K562 (cell line): ENCODE data around the gene VPS37B. TPM values are rescaled to one million over a fixed set of nuclear protein-coding genes. Genes with fewer than 3 reads are reported as not detected.

Experiments used
- ARID1B ChIP-seq: fragments of 450-650 bp; IDR thresholded peaks from 2 replicates; pipeline ENCODE4 v1.6.1; 2016; ENCODE audit warnings: antibody characterized with exemption, mild to moderate bottlenecking, inconsistent platforms
- ATF1 ChIP-seq, 2 experiments: fragments of 450-650 bp in 1 of 2; IDR thresholded peaks; 2 replicates each; pipeline ENCODE4 v1.6.1; 2016; ENCODE audit warnings: missing compliant biosample characterization in 1 of 2, missing genetic modification characterization in 1 of 2
- BHLHE40 ChIP-seq: IDR thresholded peaks from 2 replicates; pipeline ENCODE4 v1.6.1; 2011; ENCODE audit warnings: low read length, improper control_type of control experiment
- CEBPG ChIP-seq, 3 experiments: fragments of 200-800 bp in 1 of 3; sonication (Bioruptor generic) in 1 of 3; sonication (generic) in 1 of 3; formaldehyde crosslinking in 1 of 3; IDR thresholded peaks in 2 of 3; conservative IDR thresholded peaks in 1 of 3; 2 replicates each; pipeline versions ENCODE4 v1.6.1 to v1.8.0; 2016 to 2022; ENCODE audit warnings: missing compliant biosample characterization in 2 of 3, missing genetic modification characterization in 2 of 3, mild to moderate bottlenecking in 1 of 3, missing genetic modification reagents in 1 of 3
- CREM ChIP-seq: IDR thresholded peaks from 2 replicates; pipeline ENCODE4 v1.6.1; 2014; ENCODE audit warnings: antibody characterized with exemption, low read depth
- CTBP1 ChIP-seq: fragments of 450-650 bp; IDR thresholded peaks from 2 replicates; pipeline ENCODE4 v1.6.1; 2016; ENCODE audit warnings: borderline replicate concordance
- DLX4 ChIP-seq: fragments of 250-450 bp; sonication (Bioruptor Pico); IDR thresholded peaks from 2 replicates; pipeline ENCODE4 v1.6.1; 2021; ENCODE audit warnings: mild to moderate bottlenecking
- EGR1 ChIP-seq: fragments of 450-650 bp; conservative IDR thresholded peaks from 2 replicates; pipeline ENCODE4 v1.6.1; 2017; ENCODE audit warnings: mild to moderate bottlenecking
- FOSL1 ChIP-seq: fragments of 200-800 bp; sonication (Bioruptor generic); conservative IDR thresholded peaks from 2 replicates; pipeline ENCODE4 v1.6.1; 2016; ENCODE audit warnings: missing genetic modification characterization, missing compliant biosample characterization
- KLF13 ChIP-seq: fragments of 450-650 bp; IDR thresholded peaks from 2 replicates; pipeline ENCODE4 v1.6.1; 2016; ENCODE audit warnings: missing genetic modification characterization, low read depth, mild to moderate bottlenecking, missing compliant biosample characterization, moderate library complexity, borderline replicate concordance
- L3MBTL2 ChIP-seq: fragments of 450-650 bp; IDR thresholded peaks from 2 replicates; pipeline ENCODE4 v1.6.1; 2016; ENCODE audit warnings: mild to moderate bottlenecking, moderate library complexity
- MED1 ChIP-seq: sonication (generic); formaldehyde crosslinking; IDR thresholded peaks from 2 replicates; pipeline ENCODE4 v1.8.1; 2023; ENCODE audit warnings: missing genetic modification reagents, borderline replicate concordance
- MEF2D ChIP-seq: conservative IDR thresholded peaks from 2 replicates; pipeline ENCODE4 v1.6.1; 2016; ENCODE audit warnings: low read depth, missing genetic modification characterization, missing compliant biosample characterization
- MYC ChIP-seq, 2 experiments: fragments of 250-450 bp in 1 of 2; sonication (Bioruptor Pico) in 1 of 2; IDR thresholded peaks; 2 replicates each; pipeline versions ENCODE4 v1.5.1 to v1.6.1; 2012 to 2021; ENCODE audit warnings: low read depth in 2 of 2, borderline replicate concordance in 1 of 2, improper control_type of control experiment in 1 of 2, low read length in 1 of 2, mild to moderate bottlenecking in 1 of 2, moderate library complexity in 1 of 2
- NEUROD1 ChIP-seq: fragments of 150-350 bp; IDR thresholded peaks from 2 replicates; pipeline ENCODE4 v1.6.1; 2014; ENCODE audit warnings: borderline replicate concordance, low read length, low read depth; ENCODE audit not compliant: partially characterized antibody
- NFIC ChIP-seq: fragments of 450-650 bp; IDR thresholded peaks from 2 replicates; pipeline ENCODE4 v1.6.1; 2017; ENCODE audit warnings: mild to moderate bottlenecking, inconsistent platforms
- PYGO2 ChIP-seq: fragments of 450-650 bp; IDR thresholded peaks from 2 replicates; pipeline ENCODE4 v1.6.1; 2016; ENCODE audit warnings: mild to moderate bottlenecking, missing genetic modification characterization, moderate library complexity, missing compliant biosample characterization
- RCOR1 ChIP-seq, 2 experiments: IDR thresholded peaks; 2 replicates each; pipeline ENCODE4 v1.6.1; 2012; ENCODE audit warnings: low read depth in 2 of 2, low read length in 2 of 2, borderline replicate concordance in 1 of 2, improper control_type of control experiment in 1 of 2
- SMARCC2 ChIP-seq: fragments of 450-650 bp; IDR thresholded peaks from 2 replicates; pipeline ENCODE4 v1.6.1; 2017; ENCODE audit warnings: antibody characterized with exemption, moderate library complexity, mild to moderate bottlenecking, low read depth
- SMARCE1 ChIP-seq: fragments of 450-650 bp; IDR thresholded peaks from 2 replicates; pipeline ENCODE4 v1.7.1; 2016; ENCODE audit warnings: mild to moderate bottlenecking
- TEAD4 ChIP-seq, 2 experiments: sonication (generic) in 1 of 2; formaldehyde crosslinking in 1 of 2; IDR thresholded peaks; 2 replicates each; pipeline versions ENCODE4 v1.6.1 to v1.8.0; 2012 to 2022; ENCODE audit warnings: borderline replicate concordance in 1 of 2, inconsistent platforms in 1 of 2, low read length in 1 of 2, mild to moderate bottlenecking in 1 of 2, missing genetic modification reagents in 1 of 2
- ZNF77 ChIP-seq: fragments of 250-450 bp; sonication (Bioruptor Pico); IDR thresholded peaks from 2 replicates; pipeline ENCODE4 v1.5.0; 2020
- polyA plus RNA-seq, 8 experiments: library from polyadenylated mRNA; depleted of rRNA in 4 of 8; stranded (reverse) in 5 of 8; unstranded in 3 of 8; fragments of >200 nt; fragmentation: Nextera tagmentation in 2 of 8; fragmentation: Illumina TruSeq in 1 of 8; extraction: Ambion mirVana in 2 of 8; extraction: Trizol in 1 of 8; gene quantifications; 2 replicates each; pipeline versions ENCODE4 v1.2.1 to v1.2.3, GENCODE V29; 2011 to 2014; ENCODE audit warnings: inconsistent platforms in 1 of 8, missing spikeins in 1 of 8
- total RNA-seq, 7 experiments: library from RNA; depleted of rRNA in 6 of 7; stranded (reverse); fragments of >200 nt in 6 of 7; fragmentation: Illumina TruSeq in 2 of 7; extraction: Trizol in 2 of 7; gene quantifications; 2 replicates each; pipeline versions ENCODE4 v1.2.1 to v1.2.3, GENCODE V29; 2011 to 2021; ENCODE audit warnings: low replicate concordance in 1 of 7
- TF ChIP-seq, protein P1 (sequence below): sonication (generic); formaldehyde crosslinking; IDR thresholded peaks from 2 replicates; pipeline ENCODE4 v1.8.0; 2022; ENCODE audit warnings: missing genetic modification reagents, mild to moderate bottlenecking, moderate library complexity, borderline replicate concordance
- TF ChIP-seq, protein P2 (sequence below), 2 experiments: fragments of 450-650 bp in 1 of 2; sonication (generic) in 1 of 2; formaldehyde crosslinking in 1 of 2; IDR thresholded peaks in 1 of 2; conservative IDR thresholded peaks in 1 of 2; 2 replicates each; pipeline versions ENCODE4 v1.6.1 to v1.8.1; 2016 to 2023; ENCODE audit warnings: mild to moderate bottlenecking in 2 of 2, moderate library complexity in 2 of 2, inconsistent platforms in 1 of 2, missing genetic modification reagents in 1 of 2

VPS37B gene
- total and polyA plus RNA-seq, 9 of the 15 experiments (the other 6 are each of a cell fraction or from before 2014, with no cell fraction given), result 0.28 to 37.4 (median 17.9) TPM

DNA sequence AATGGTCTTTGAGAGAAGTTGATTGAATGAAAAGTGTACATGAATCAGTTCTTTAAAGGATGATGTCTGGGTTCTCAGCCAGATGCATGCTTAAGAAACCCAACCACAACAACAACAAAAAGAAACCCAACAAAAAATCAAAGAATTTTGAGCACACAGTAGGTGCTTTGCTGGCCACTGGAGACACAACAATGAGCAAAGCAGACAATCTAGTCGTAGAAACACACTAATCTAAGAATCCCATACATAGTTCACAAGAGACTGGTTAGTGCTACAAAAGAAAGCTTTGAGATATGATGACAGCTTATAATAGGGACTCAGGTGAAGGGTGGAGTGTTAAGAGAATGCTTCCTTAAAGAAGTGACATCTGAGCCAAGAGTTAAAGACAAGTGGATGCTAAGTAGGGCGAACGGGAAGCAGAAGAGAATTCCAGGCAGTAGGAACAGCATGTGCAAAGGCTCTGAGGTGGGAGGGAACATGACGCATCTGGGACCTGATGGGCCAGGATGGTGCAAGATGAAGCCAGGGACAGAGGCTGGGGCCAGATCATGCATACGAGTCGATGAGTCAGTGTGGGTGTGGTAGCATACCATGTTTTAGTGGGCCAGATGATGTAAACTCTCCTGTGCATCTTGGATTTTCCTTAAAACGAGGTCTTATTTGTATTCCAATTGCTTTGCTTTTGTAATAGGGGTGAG is 65.3 kb downstream of the VPS37B start (continued):
- TF ChIP-seq RCOR1 (IDR thresholded peaks at IDR 0.05; ENCODE audit: borderline replicate concordance in 1 of 2, low read depth in 2 of 2, low read length in 2 of 2) (peak in 1 of 2 experiments; percentile 94; a peak in 2 of 4 replicates), BHLHE40 (peak; percentile 31; the same call in 1 of the 2 replicates), SMARCE1 (peak; percentile 80), SMARCC2 (peak; percentile 29; the same call in 1 of the 2 replicates), FOSL1 (tag) (peak; percentile 91), NEUROD1 (peak; percentile 18), ATF1 (CRISPR knock-in tag; IDR thresholded peaks at IDR 0.05) (no peak), ATF1 (tag; IDR thresholded peaks at IDR 0.05) (peak; percentile 65), PYGO2 (tag) (no peak), ARID1B (peak; percentile 75), KLF13 (tag) (peak; percentile 63; the same call in 1 of the 2 replicates), MYC (IDR thresholded peaks at IDR 0.05; ENCODE audit: low read depth, low read length) (peak; percentile 32; the same call in 1 of the 2 replicates), MYC (CRISPR knock-in tag; IDR thresholded peaks at IDR 0.05; ENCODE audit: borderline replicate concordance, low read depth) (no peak), ZNF77 (no peak), TEAD4 (IDR thresholded peaks at IDR 0.05; ENCODE audit: low read length) (peak; percentile 53; the same call in 1 of the 2 replicates), TEAD4 (CRISPR knock-in tag; IDR thresholded peaks at IDR 0.05; ENCODE audit: borderline replicate concordance) (no peak), CTBP1 (peak; percentile 98), L3MBTL2 (0 out of 2 replicates have a peak, but pooled peaks have one; percentile 28), EGR1 (peak; percentile 21; the same call in 1 of the 2 replicates), MED1 (CRISPR knock-in tag) (no peak), DLX4 (CRISPR knock-in tag) (no peak), NFIC (0 out of 2 replicates have a peak, but pooled peaks have one; percentile 14), CEBPG (CRISPR knock-in tag; IDR thresholded peaks at IDR 0.05) (peak; percentile 95), CEBPG (tag; conservative IDR thresholded peaks at IDR 0.05 in 1 of 2, IDR thresholded peaks at IDR 0.05 in 1 of 2) (peak in 1 of 2 experiments; percentile 80; a peak in 2 of 4 replicates), CREM (peak; percentile 85), MEF2D (no peak)
- TF ChIP-seq, protein P1, sequence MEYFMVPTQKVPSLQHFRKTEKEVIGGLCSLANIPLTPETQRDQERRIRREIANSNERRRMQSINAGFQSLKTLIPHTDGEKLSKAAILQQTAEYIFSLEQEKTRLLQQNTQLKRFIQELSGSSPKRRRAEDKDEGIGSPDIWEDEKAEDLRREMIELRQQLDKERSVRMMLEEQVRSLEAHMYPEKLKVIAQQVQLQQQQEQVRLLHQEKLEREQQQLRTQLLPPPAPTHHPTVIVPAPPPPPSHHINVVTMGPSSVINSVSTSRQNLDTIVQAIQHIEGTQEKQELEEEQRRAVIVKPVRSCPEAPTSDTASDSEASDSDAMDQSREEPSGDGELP (CRISPR knock-in tag), result peak; percentile 38; the same call in 1 of the 2 replicates
- TF ChIP-seq, protein P2, sequence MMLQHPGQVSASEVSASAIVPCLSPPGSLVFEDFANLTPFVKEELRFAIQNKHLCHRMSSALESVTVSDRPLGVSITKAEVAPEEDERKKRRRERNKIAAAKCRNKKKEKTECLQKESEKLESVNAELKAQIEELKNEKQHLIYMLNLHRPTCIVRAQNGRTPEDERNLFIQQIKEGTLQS (IDR thresholded peaks at IDR 0.05), result peak; percentile 97
- TF ChIP-seq, protein P2 (CRISPR knock-in tag; conservative IDR thresholded peaks at IDR 0.05), result peak; percentile 72
